Measurements from ENCODE around the gene SAPCD2.

DNA sequence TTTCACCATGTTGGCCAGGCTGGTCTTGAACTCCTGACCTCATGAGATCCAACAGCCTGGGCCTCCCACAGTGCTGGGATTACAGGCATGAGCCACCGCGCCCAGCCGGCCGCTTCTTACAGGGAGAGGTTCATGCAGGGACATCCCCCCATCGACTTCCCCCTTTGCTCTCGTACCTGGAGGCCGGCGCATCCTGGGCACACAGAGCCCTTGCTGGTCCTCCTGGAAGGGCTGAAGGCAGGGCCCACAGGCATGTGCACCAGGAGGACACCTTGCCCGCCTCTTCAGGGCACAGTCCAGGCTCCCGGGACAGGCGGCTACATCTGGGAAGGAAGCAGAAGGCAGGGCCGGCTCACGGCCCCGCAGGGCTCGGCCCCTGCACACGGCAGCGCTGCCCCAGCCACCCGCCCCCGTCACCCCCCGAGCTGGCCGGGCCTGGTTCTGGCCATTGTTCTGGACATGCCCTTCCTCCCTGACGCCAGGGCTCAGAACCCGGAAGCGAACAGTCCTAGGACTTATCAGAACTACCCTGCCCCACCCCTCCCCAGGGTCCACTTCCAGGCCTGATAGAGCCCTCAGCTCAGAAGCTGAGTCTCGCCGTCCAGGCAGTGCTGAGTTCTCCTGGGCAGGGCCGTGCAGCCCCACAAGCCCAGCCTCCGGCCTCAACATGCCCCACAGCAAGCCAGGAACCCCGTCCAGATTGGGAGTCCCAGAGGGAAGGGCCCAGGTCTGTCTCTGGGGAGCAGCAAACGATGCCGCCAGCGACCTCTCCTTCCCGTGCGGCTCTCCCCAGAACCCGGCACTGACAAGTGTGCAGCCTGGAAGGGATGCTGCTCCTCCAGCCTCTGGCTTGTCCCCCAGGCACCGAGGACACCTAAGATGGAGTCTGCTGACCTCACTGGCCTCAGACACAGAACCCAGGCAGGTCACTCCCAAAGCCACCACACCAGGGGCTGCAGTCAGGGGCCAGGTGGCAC lies 27.3 kb downstream of the SAPCD2 start:
- TF ChIP-seq ARNT (IDR thresholded peaks at IDR 0.05): no peak
- no peak for TF ChIP-seq FOXK2 (IDR thresholded peaks at IDR 0.05)
- no peak for TF ChIP-seq SP1 (IDR thresholded peaks at IDR 0.05)
- TF ChIP-seq TARDBP (IDR thresholded peaks at IDR 0.05): no peak
